GOT3 (cell line): ENCODE data around the gene CNDP1.

Experiments
- DNase-seq: peaks from one replicate; lab custom pipeline; 2025; ENCODE audit warnings: mixed read lengths; lab: John Stamatoyannopoulos, UW

CNDP1 gene

DNA sequence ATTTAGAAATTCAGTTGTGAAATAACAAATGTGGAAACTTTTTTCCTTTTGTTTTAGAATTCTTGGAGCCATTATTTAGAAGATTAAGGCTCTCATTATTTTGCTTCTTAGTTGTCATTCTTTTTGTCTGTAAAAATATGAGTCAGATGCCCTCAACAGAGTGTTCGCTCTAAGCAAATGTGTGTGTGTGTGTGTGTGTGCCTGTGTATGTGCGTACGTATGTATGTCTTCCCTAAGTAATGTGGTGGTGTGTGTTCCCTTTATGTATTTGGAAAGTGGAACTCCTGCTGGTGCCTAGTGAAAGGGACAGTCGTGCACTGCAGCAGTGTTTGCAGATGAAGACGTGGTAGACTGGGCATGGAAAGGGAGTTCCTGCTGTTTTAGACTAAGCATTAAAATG lies 90.9 kb downstream of the CNDP1 start:
- no peak for DNase-seq

DNA sequence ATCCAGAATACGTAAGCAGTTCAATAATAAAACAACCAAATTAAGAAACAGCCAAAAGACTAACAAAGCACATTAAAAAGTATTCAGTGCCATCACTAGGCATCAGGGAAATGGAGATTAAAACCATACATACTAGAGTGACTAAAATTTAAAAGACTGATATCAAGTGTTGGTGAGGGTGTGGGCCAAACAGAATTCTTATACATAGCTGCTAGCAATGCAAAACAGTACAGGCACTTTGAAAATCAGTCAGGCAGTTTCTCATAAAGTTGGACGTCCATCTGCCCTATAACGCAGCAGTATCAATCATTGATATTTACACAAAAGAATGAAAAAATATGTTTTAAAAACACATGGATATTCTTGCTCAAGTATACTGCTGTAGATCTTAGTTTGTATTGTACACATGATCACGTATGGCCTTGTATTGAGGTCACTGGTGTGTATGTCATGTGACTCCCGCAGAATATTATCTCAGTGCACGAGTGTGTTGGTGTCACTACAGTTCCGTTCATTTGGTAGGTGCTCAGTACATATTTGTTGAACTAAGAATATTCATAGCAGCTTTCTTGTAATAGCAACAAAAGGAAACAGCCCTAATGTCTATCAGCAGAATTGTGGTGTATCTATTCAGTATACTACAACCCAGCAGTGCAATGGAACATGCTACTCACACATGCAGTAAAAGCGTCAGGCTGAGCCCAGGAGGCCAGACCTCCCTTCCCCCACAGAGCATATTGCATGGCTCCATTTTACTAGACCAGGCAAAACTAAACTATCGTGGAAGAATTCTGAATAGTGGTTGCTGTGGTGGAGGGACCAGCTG lies 92.0 kb downstream of the CNDP1 start:
- no peak for DNase-seq

DNA sequence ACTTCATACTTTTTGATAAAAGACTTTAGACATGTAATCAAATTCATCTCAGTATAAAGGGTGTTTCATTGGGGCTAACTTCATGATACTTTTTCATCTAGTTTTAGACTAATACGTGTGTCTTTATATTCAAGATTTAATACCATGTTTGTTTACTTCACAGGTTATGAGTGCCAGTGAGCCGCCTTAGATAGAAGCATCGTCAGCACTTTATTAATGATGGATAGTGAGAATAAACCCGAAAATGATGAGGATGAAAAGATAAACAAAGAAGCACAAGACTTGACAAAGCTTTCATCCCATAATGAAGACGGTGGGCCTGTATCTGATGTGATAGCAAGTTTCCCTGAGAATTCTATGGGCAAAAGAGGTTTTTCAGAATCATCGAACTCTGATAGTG lies 96.5 kb downstream of the CNDP1 start:
- DNase-seq, result no peak

DNA sequence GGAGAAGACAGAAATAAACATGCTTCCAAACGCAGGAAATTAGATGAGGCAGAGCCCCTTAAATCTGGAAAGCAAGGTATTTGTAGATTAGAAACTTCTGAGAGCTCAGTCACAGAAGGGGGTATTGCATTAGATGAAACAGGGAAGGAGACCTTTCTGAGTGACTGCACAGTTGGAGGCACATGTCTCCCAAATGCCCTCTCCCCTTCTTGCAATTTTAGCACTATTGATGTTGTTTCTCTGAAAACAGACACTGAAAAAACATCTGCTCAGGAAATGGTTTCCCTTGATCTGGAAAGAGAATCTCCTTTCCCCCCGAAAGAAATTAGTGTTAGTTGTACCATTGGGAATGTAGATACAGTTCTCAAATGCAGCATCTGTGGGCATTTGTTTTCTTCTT lies 96.9 kb downstream of the CNDP1 start:
- no peak for DNase-seq

DNA sequence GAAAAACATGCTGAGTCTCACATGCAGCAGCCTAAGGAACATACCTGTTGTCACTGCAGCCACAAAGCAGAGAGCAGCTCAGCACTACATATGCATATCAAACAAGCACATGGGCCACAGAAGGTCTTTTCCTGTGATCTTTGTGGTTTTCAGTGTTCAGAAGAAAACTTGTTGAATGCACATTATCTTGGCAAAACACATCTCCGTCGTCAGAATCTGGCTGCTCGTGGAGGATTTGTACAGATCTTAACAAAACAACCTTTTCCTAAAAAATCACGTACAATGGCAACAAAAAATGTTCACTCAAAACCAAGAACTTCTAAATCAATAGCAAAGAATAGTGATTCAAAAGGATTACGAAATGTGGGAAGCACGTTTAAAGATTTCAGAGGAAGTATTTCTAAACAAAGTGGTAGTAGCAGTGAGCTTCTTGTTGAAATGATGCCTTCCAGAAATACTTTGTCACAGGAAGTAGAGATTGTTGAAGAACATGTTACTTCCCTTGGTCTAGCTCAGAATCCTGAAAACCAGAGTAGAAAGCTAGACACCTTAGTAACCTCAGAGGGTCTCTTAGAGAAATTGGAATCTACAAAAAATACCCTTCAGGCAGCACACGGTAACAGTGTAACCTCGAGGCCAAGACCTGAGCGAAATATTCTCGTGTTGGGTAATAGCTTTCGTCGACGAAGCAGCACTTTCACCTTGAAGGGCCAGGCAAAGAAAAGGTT lies 97.5 kb downstream of the CNDP1 start:
- DNase-seq, result no peak

DNA sequence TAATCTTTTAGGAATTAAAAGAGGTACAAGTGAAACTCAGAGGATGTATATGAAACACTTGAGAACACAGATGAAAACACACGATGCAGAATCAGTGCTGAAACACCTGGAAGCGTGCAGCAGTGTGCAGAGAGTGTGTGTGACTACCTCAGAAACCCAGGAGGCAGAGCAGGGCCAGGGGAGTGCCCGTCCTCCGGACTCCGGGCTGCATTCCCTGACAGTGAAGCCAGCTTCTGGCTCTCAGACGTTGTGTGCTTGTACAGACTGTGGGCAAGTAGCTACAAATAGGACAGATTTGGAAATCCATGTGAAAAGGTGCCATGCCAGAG lies 98.0 kb downstream of the CNDP1 start:
- DNase-seq, result no peak

DNA sequence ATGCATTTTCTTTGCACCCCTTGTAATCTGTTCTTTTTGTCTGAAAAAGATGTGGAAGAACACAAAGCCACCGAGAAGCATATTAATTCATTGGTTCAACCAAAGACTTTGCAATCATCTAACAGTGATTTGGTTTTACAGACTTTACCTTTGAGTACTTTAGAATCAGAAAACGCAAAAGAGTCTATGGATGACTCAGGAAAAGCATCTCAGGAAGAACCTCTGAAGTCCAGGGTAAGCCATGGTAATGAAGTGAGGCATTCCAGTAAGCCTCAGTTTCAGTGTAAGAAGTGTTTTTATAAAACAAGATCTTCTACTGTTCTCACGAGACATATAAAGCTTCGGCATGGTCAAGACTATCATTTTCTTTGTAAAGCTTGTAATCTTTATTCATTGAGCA lies 98.6 kb downstream of the CNDP1 start:
- no peak for DNase-seq

DNA sequence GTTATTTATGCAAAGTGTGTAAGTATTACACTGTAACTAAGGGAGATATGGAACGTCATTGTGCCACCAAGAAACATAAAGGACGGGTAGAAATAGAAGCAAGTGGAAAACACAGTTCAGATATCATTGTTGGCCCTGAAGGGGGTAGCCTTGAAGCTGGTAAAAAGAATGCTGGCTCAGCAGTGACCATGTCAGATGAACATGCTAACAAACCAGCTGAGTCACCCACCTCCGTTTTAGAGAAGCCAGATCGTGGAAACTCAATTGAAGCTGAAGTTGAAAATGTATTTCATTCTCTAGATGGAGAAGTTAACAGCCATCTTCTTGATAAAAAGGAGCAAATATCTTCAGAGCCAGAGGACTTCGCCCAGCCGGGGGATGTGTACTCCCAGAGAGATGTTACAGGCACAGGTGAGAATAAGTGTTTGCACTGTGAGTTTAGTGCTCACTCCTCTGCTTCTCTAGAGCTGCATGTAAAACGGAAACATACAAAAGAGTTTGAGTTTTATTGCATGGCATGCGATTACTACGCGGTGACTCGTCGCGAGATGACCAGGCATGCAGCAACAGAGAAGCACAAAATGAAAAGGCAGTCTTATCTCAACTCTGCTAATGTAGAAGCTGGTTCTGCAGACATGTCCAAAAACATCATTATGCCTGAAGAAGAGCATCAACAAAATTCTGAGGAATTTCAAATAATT lies 99.5 kb downstream of the CNDP1 start:
- no peak for DNase-seq

DNA sequence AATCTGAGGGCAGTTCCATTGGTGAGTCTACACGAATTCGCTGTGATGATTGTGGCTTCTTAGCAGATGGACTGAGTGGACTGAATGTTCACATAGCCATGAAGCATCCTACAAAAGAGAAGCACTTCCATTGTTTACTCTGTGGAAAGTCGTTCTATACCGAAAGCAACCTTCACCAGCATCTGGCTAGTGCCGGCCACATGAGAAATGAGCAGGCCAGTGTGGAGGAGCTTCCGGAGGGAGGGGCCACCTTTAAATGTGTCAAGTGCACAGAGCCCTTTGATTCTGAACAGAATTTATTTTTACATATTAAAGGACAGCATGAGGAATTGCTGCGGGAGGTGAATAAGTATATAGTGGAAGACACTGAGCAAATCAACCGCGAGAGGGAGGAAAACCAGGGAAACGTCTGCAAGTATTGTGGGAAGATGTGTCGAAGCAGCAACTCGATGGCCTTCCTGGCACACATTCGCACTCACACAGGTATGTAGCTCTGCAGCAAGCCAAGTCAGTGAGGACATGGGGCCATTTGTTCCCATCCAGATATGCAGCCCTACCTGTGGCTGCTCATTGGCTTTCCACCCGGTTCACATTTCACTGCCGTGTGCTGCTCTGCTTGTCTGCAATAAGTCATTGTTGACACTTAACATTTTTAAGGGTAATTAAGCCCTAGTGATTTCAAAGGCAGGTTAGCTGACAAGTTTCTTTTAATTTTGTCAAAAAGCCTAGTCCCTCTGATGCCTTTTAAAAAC lies 101.1 kb downstream of the CNDP1 start:
- DNase-seq, result no peak
